Karpas-422 (cell line): ENCODE data around the gene ISYNA1. TPM values are rescaled to one million over a fixed set of nuclear protein-coding genes. Genes with fewer than 3 reads are reported as not detected.
A peak's percentile ranks its signal among the peaks of the same experiment; 100 is the strongest.

ENCODE experiments used
- DNase-seq: peaks from one replicate; pipeline ENCODE4 v3.0.0-alpha.2; 2015
- H2AFZ ChIP-seq: fragments of 200-600 bp; sonication (generic); 2 replicates; pipeline ENCODE4 v1.6.1; 2014; ENCODE audit warnings: antibody characterized with exemption, low read length, mixed read lengths
- H3K27ac ChIP-seq: fragments of 200-600 bp; sonication (generic); 2 replicates; pipeline ENCODE4 v1.5.1; 2014; ENCODE audit warnings: mild to moderate bottlenecking, low read length, moderate library complexity
- H3K27me3 ChIP-seq: fragments of 200-600 bp; sonication (generic); 2 replicates; pipeline ENCODE4 v1.6.1; 2014; ENCODE audit warnings: low read length, mixed read lengths
- H3K36me3 ChIP-seq: fragments of 200-600 bp; sonication (generic); 2 replicates; pipeline ENCODE4 v1.6.1; 2014; ENCODE audit warnings: low read length, mixed read lengths; ENCODE audit not compliant: insufficient read depth
- H3K4me1 ChIP-seq: fragments of 200-600 bp; sonication (generic); 2 replicates; pipeline ENCODE4 v1.6.1; 2014; ENCODE audit warnings: mild to moderate bottlenecking, low read length, mixed read lengths
- H3K4me2 ChIP-seq: fragments of 200-600 bp; sonication (generic); 2 replicates; pipeline ENCODE4 v1.6.1; 2014; ENCODE audit warnings: low read length, low read depth, mild to moderate bottlenecking; ENCODE audit not compliant: poor library complexity, severe bottlenecking
- H3K4me3 ChIP-seq: fragments of 200-600 bp; sonication (generic); 2 replicates; pipeline ENCODE4 v1.5.1; 2014; ENCODE audit warnings: mild to moderate bottlenecking, antibody characterized with exemption, low read length, mixed read lengths
- H3K79me2 ChIP-seq: fragments of 200-600 bp; sonication (generic); 2 replicates; pipeline ENCODE4 v1.6.1; 2014; ENCODE audit warnings: mild to moderate bottlenecking, low read length, mixed read lengths
- H3K9ac ChIP-seq: fragments of 200-600 bp; sonication (generic); 2 replicates; pipeline ENCODE4 v1.6.0; 2014; ENCODE audit warnings: low read length
- H3K9me2 ChIP-seq: fragments of 200-600 bp; sonication (generic), shearing (Covaris generic); replicated peaks from 2 replicates; pipeline ENCODE4 v1.6.0; 2014; ENCODE audit warnings: mild to moderate bottlenecking, low read length, moderate library complexity; ENCODE audit not compliant: insufficient read depth
- H3K9me3 ChIP-seq: fragments of 300-700, 200-600 bp; sonication (generic); 2 replicates; pipeline ENCODE4 v1.6.1; 2014; ENCODE audit warnings: low read length, mixed read lengths
- H4K20me1 ChIP-seq: fragments of 200-600 bp; sonication (generic); 2 replicates; pipeline ENCODE4 v1.6.1; 2014; ENCODE audit warnings: mild to moderate bottlenecking, antibody characterized with exemption, low read length, low read depth; ENCODE audit not compliant: insufficient read depth
- total RNA-seq: library from RNA; depleted of rRNA; stranded (reverse); fragments of >200 nt; shearing (Covaris generic); gene quantifications from 2 replicates; pipeline ENCODE4 v1.2.3, GENCODE V29; 2014; ENCODE audit warnings: low replicate concordance

ISYNA1 gene
- total RNA-seq, 1 experiment from 2014 or later = 10.0 TPM

GRCh38 chr19:18477974-18478373, 40.0 kb upstream of the ISYNA1 start:
- Histone ChIP-seq H4K20me1 (peaks cover 5% of the 10 kb centered on the region; the same call in 1 of the 2 replicates), H3K27ac (no peak overlapping the region; the same call in 1 of the 2 replicates), H3K27me3 (no peaks in the 10 kb centered on the region), H3K79me2 (peaks cover 94% of the 10 kb centered on the region), H3K4me2 (no peak overlapping the region), H2AFZ (no peak overlapping the region), H3K9ac (no peak overlapping the region), H3K4me1 (peaks cover 49% of the 10 kb centered on the region), H3K9me3 (no peaks in the 10 kb centered on the region), H3K9me2 (no peaks in the 10 kb centered on the region), H3K4me3 (no peak overlapping the region), H3K36me3 (no peaks in the 10 kb centered on the region)
- DNase-seq = no peak

DNA sequence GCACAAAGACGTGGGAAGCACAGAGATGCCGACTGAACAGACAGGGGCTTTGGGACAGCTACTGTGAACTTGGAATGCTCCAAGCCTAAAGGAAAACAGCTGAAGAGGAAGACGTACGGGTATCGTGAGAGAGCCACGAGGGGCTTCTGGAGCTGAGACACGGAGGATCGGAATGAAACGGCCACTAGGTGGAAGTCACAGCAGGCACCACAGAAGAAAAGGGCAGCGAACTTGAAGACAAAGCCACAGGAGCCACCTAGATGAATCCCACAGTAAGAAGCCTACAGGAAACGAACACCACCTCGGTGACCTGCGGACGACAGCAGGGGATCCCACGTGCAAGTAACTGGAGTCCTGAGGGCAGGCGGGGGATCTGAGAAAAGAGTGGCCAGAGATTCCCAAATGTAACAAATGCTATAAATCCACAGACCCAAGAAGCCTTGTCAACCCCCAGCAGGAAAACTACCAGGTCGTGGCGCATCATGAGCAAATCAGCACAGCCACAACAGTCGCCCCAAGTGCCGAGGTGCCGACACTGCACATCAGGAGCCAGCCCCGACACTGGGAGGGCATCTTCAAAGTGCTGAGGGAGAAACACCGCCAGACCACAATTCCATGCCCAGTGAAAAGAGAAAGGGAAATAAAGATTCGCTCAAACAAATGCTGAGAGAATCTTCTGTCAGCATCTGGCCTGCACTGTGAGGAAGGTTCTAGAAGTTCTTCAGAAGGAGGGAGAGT, 39.3 kb upstream of the ISYNA1 start:
- peaks cover 5% of the 10 kb centered on the region; the same call in 1 of the 2 replicates for H4K20me1 ChIP-seq
- H3K27ac ChIP-seq = no peak overlapping the region
- H3K36me3 ChIP-seq = no peaks in the 10 kb centered on the region
- no peak for DNase-seq
- no peak overlapping the region for H3K9ac ChIP-seq
- peaks cover 49% of the 10 kb centered on the region for H3K4me1 ChIP-seq
- H2AFZ ChIP-seq = no peak overlapping the region
- no peaks in the 10 kb centered on the region for H3K9me2 ChIP-seq
- H3K27me3 ChIP-seq = no peaks in the 10 kb centered on the region
- no peak overlapping the region for H3K4me2 ChIP-seq
- no peaks in the 10 kb centered on the region for H3K9me3 ChIP-seq
- no peak overlapping the region for H3K4me3 ChIP-seq
- H3K79me2 ChIP-seq = peaks cover 88% of the 10 kb centered on the region

DNA sequence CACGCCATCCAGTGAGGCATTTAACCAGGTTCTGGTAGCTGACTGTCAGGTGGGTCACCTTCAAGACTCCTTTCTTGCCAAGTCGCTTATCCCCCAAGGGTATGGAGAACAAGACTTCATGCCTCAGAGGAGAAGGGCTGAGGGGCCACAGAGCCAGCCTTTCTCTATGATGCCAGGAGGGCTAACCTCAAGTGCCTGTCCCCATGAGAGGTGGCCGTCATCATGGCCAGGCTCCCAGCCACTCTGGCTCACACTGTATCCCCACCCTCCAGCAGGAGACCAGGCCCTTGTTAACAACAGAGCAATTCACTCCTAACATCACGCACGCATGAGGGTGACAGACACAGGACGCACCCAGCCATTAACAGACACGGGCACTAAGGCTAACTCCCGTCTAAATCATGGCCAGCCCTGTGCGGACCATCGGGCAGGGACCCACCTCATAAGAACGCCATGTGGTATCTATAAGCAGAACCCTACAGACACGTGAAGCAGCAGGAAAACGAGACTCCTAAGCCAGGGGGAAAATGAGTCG, 38.6 kb upstream of the ISYNA1 start:
- Histone ChIP-seq H3K79me2 (peaks cover 82% of the 10 kb centered on the region), H3K4me3 (no peak overlapping the region), H3K4me2 (no peak overlapping the region), H3K4me1 (peaks cover 49% of the 10 kb centered on the region), H3K9me2 (no peaks in the 10 kb centered on the region), H2AFZ (no peak overlapping the region), H3K27ac (no peak overlapping the region), H3K9me3 (no peaks in the 10 kb centered on the region), H3K36me3 (no peaks in the 10 kb centered on the region), H3K27me3 (no peaks in the 10 kb centered on the region), H4K20me1 (peaks cover 5% of the 10 kb centered on the region; the same call in 1 of the 2 replicates), H3K9ac (no peak overlapping the region)
- DNase-seq = no peak

- H3K79me2 ChIP-seq = peaks cover 75% of the 10 kb centered on the region
- no peak overlapping the region for H2AFZ ChIP-seq
- H4K20me1 ChIP-seq = peaks cover 5% of the 10 kb centered on the region; the same call in 1 of the 2 replicates
- H3K9ac ChIP-seq = no peak overlapping the region
- H3K9me2 ChIP-seq = no peaks in the 10 kb centered on the region
- no peaks in the 10 kb centered on the region for H3K9me3 ChIP-seq
- no peak overlapping the region for H3K27ac ChIP-seq
- H3K4me3 ChIP-seq = no peak overlapping the region
- no peak for DNase-seq
- no peaks in the 10 kb centered on the region for H3K36me3 ChIP-seq
- H3K4me1 ChIP-seq = peaks cover 49% of the 10 kb centered on the region
- no peak overlapping the region for H3K4me2 ChIP-seq
- no peaks in the 10 kb centered on the region for H3K27me3 ChIP-seq
Measured at GRCh38 chr19:18475762-18476331, 37.9 kb upstream of the ISYNA1 start.

- no peak overlapping the region for H3K4me2 ChIP-seq
- H3K4me1 ChIP-seq = peaks cover 45% of the 10 kb centered on the region
- no peak overlapping the region for H3K4me3 ChIP-seq
- no peaks in the 10 kb centered on the region for H3K36me3 ChIP-seq
- H2AFZ ChIP-seq = no peak overlapping the region
- peak; percentile 52 for DNase-seq
- no peak overlapping the region for H3K9ac ChIP-seq
- no peaks in the 10 kb centered on the region for H3K9me2 ChIP-seq
- H3K27ac ChIP-seq = no peak overlapping the region
- H3K79me2 ChIP-seq = peaks cover 67% of the 10 kb centered on the region
- H3K9me3 ChIP-seq = no peaks in the 10 kb centered on the region
- H3K27me3 ChIP-seq = no peaks in the 10 kb centered on the region
- H4K20me1 ChIP-seq = peaks cover 5% of the 10 kb centered on the region; the same call in 1 of the 2 replicates
Measured at GRCh38 chr19:18475004-18475453, 37.1 kb upstream of the ISYNA1 start.

GRCh38 chr19:18474366-18474887, 36.5 kb upstream of the ISYNA1 start:
- H3K27me3 ChIP-seq = no peaks in the 10 kb centered on the region
- peaks cover 39% of the 10 kb centered on the region for H3K4me1 ChIP-seq
- peaks cover 62% of the 10 kb centered on the region for H3K79me2 ChIP-seq
- no peaks in the 10 kb centered on the region for H3K9me3 ChIP-seq
- H3K4me3 ChIP-seq = no peak overlapping the region
- no peak for DNase-seq
- H2AFZ ChIP-seq = no peak overlapping the region
- no peak overlapping the region for H3K9ac ChIP-seq
- H3K9me2 ChIP-seq = no peaks in the 10 kb centered on the region
- no peak overlapping the region for H3K27ac ChIP-seq
- peaks cover 5% of the 10 kb centered on the region; the same call in 1 of the 2 replicates for H4K20me1 ChIP-seq
- no peak overlapping the region for H3K4me2 ChIP-seq
- no peaks in the 10 kb centered on the region for H3K36me3 ChIP-seq

GRCh38 chr19:18473706-18474087, 35.8 kb upstream of the ISYNA1 start:
- peaks cover 32% of the 10 kb centered on the region for H3K4me1 ChIP-seq

More at GRCh38 chr19:18473706-18474087, 35.8 kb upstream of the ISYNA1 start:
- H3K4me3 ChIP-seq = no peak overlapping the region
- H3K9me3 ChIP-seq = no peaks in the 10 kb centered on the region
- no peak overlapping the region for H3K9ac ChIP-seq
- no peak overlapping the region for H2AFZ ChIP-seq
- no peak for DNase-seq
- peaks cover 56% of the 10 kb centered on the region for H3K79me2 ChIP-seq
- no peaks in the 10 kb centered on the region for H3K36me3 ChIP-seq
- no peaks in the 10 kb centered on the region for H3K27me3 ChIP-seq
- peaks cover 5% of the 10 kb centered on the region; the same call in 1 of the 2 replicates for H4K20me1 ChIP-seq
- H3K9me2 ChIP-seq = no peaks in the 10 kb centered on the region
- no peak overlapping the region for H3K27ac ChIP-seq
- no peak overlapping the region for H3K4me2 ChIP-seq
